ENCODE measurements around the gene ZBTB46. TPM values are rescaled to one million over a fixed set of nuclear protein-coding genes. Genes with fewer than 3 reads are reported as not detected.

ZBTB46 gene
- total RNA-seq, 1 donor from 2014 or later, result 0.58 TPM

GRCh38 chr20:63772781-63773518, 58.1 kb downstream of the ZBTB46 start:
- no peak overlapping the region for H3K4me3 ChIP-seq (ENCODE audit: low read depth, low read length)
- DNase-seq (ENCODE audit: low read depth), result peak; percentile 1
- TF ChIP-seq, protein P1, sequence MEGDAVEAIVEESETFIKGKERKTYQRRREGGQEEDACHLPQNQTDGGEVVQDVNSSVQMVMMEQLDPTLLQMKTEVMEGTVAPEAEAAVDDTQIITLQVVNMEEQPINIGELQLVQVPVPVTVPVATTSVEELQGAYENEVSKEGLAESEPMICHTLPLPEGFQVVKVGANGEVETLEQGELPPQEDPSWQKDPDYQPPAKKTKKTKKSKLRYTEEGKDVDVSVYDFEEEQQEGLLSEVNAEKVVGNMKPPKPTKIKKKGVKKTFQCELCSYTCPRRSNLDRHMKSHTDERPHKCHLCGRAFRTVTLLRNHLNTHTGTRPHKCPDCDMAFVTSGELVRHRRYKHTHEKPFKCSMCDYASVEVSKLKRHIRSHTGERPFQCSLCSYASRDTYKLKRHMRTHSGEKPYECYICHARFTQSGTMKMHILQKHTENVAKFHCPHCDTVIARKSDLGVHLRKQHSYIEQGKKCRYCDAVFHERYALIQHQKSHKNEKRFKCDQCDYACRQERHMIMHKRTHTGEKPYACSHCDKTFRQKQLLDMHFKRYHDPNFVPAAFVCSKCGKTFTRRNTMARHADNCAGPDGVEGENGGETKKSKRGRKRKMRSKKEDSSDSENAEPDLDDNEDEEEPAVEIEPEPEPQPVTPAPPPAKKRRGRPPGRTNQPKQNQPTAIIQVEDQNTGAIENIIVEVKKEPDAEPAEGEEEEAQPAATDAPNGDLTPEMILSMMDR (conservative IDR thresholded peaks at IDR 0.05; ENCODE audit: low read depth, low read length), result no peak

DNA sequence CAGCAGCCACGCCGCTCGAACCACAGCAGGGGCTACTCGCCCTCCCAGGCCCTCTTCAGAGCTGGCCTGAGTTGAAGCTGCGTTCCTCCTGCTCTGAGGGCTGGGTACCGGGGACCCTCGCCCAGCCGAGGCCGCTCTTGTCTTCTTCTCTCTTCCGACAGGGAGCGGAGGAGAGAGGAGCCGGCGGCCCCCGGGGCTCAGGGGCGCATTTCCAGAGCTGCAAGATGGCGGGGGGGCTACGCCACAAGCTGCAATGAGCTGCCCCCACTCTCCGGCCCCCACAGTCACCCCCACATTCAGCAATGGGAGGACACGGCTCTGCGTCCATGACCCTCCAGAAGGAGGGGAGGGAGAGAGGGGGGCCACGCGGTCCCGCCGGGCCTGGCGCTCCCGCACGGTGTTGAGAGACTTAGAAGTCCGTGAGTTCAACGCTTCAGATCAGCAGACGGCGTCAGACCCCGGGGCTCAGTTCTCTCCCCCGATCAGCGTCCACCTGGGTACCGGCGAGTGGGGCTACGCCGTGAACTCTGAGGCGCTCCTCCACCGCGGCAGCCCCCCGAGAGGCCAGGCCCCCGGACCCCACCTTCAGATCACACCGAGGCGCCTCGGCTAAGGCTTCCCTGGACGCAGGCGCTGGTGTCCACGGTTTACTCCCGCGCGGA, 59.9 kb downstream of the ZBTB46 start:
- H3K4me3 ChIP-seq (ENCODE audit: low read depth, low read length), result no peak overlapping the region
- TF ChIP-seq, protein P1 (conservative IDR thresholded peaks at IDR 0.05; ENCODE audit: low read depth, low read length), result no peak
- DNase-seq (ENCODE audit: low read depth), result no peak

- no peak overlapping the region for H3K4me3 ChIP-seq (ENCODE audit: low read depth, low read length)
- DNase-seq (ENCODE audit: low read depth), result no peak
- TF ChIP-seq, protein P1 (conservative IDR thresholded peaks at IDR 0.05; ENCODE audit: low read depth, low read length), result no peak
These were observed 61.1 kb downstream of the ZBTB46 start for GRCh38 chr20:63769891-63770474.

GRCh38 chr20:63768591-63769515, 62.2 kb downstream of the ZBTB46 start:
- TF ChIP-seq, protein P1 (conservative IDR thresholded peaks at IDR 0.05; ENCODE audit: low read depth, low read length), result no peak
- DNase-seq (ENCODE audit: low read depth), result no peak
- no peak overlapping the region for H3K4me3 ChIP-seq (ENCODE audit: low read depth, low read length)

GRCh38 chr20:63767886-63768285, 63.2 kb downstream of the ZBTB46 start:
- no peak overlapping the region for H3K4me3 ChIP-seq (ENCODE audit: low read depth, low read length)
- TF ChIP-seq, protein P1 (conservative IDR thresholded peaks at IDR 0.05; ENCODE audit: low read depth, low read length), result no peak
- no peak for DNase-seq (ENCODE audit: low read depth)

- DNase-seq (ENCODE audit: low read depth), result no peak
- TF ChIP-seq, protein P1 (conservative IDR thresholded peaks at IDR 0.05; ENCODE audit: low read depth, low read length), result no peak
- H3K4me3 ChIP-seq (ENCODE audit: low read depth, low read length), result no peak overlapping the region
These were observed 63.6 kb downstream of the ZBTB46 start for GRCh38 chr20:63767456-63767855.

All from epithelial cell of proximal tubule (primary cell).